WTC11 (cell line): Measurements from ENCODE around the gene WDR90. TPM values are rescaled to one million over a fixed set of nuclear protein-coding genes. Genes with fewer than 3 reads are reported as not detected.

Experiments
- CBFB ChIP-seq: sonication (generic); formaldehyde crosslinking; IDR thresholded peaks from 2 replicates; pipeline ENCODE4 v1.8.1; 2022; ENCODE audit warnings: mild to moderate bottlenecking, low read depth, missing genetic modification reagents
- CREB1 ChIP-seq: sonication (generic); formaldehyde crosslinking; IDR thresholded peaks from 2 replicates; pipeline ENCODE4 v1.8.0; 2023; ENCODE audit warnings: mild to moderate bottlenecking, missing genetic modification reagents
- ESRRA ChIP-seq: sonication (generic); formaldehyde crosslinking; IDR thresholded peaks from 2 replicates; pipeline ENCODE4 v1.8.1; 2022; ENCODE audit warnings: mild to moderate bottlenecking, missing genetic modification reagents, borderline replicate concordance
- ETV6 ChIP-seq: sonication (generic); formaldehyde crosslinking; IDR thresholded peaks from 2 replicates; pipeline ENCODE4 v1.8.1; 2022; ENCODE audit warnings: mild to moderate bottlenecking, missing genetic modification reagents
- FOXK1 ChIP-seq: sonication (generic); formaldehyde crosslinking; IDR thresholded peaks from 2 replicates; pipeline ENCODE4 v1.8.0; 2022; ENCODE audit warnings: mild to moderate bottlenecking, moderate library complexity, missing genetic modification reagents
- GRHL2 ChIP-seq: fragments of 250-450 bp; sonication (Bioruptor Pico); IDR thresholded peaks from 2 replicates; pipeline ENCODE4 v1.8.0; 2022; ENCODE audit warnings: mild to moderate bottlenecking, moderate library complexity; ENCODE audit not compliant: insufficient replicate concordance, severe bottlenecking
- NFYB ChIP-seq: sonication (generic); formaldehyde crosslinking; conservative IDR thresholded peaks from 2 replicates; pipeline ENCODE4 v1.8.0; 2022; ENCODE audit warnings: low read depth, missing genetic modification reagents
- NR2C2 ChIP-seq: sonication (generic); formaldehyde crosslinking; IDR thresholded peaks from 2 replicates; pipeline ENCODE4 v1.8.0; 2022; ENCODE audit warnings: mild to moderate bottlenecking, missing genetic modification reagents
- NR3C1 ChIP-seq: sonication (generic); formaldehyde crosslinking; conservative IDR thresholded peaks from 2 replicates; pipeline ENCODE4 v1.8.1; 2023; ENCODE audit warnings: low read depth, mild to moderate bottlenecking, missing genetic modification reagents
- TEAD1 ChIP-seq: sonication (generic); formaldehyde crosslinking; IDR thresholded peaks from 2 replicates; pipeline ENCODE4 v1.8.0; 2022; ENCODE audit warnings: mild to moderate bottlenecking, missing genetic modification reagents
- TP53 ChIP-seq: sonication (generic); formaldehyde crosslinking; IDR thresholded peaks from 2 replicates; pipeline ENCODE4 v1.8.1; 2023; ENCODE audit warnings: mild to moderate bottlenecking, missing genetic modification reagents
- ZNF232 ChIP-seq: sonication (generic); formaldehyde crosslinking; IDR thresholded peaks from 2 replicates; pipeline ENCODE4 v1.8.0; 2022; ENCODE audit warnings: mild to moderate bottlenecking, missing genetic modification reagents
- ZNF396 ChIP-seq: fragments of 250-450 bp; sonication (Bioruptor Pico); IDR thresholded peaks from 2 replicates; pipeline ENCODE4 v1.8.0; 2021; ENCODE audit warnings: mild to moderate bottlenecking, moderate library complexity, borderline replicate concordance
- total RNA-seq: library from RNA; stranded (reverse); gene quantifications from 3 replicates; pipeline ENCODE4 v1.2.3, GENCODE V29; 2021
- TF ChIP-seq, protein P1 (sequence below): sonication (generic); formaldehyde crosslinking; IDR thresholded peaks from 2 replicates; pipeline ENCODE4 v1.8.1; 2022; ENCODE audit warnings: low read depth, mild to moderate bottlenecking, moderate library complexity, missing genetic modification reagents, borderline replicate concordance
- TF ChIP-seq, protein P2 (sequence below): sonication (generic); formaldehyde crosslinking; IDR thresholded peaks from 2 replicates; pipeline ENCODE4 v1.8.0; 2022; ENCODE audit warnings: mild to moderate bottlenecking, missing genetic modification reagents
- TF ChIP-seq, protein P3 (sequence below): fragments of 250-450 bp; sonication (Bioruptor Pico); IDR thresholded peaks from 2 replicates; pipeline ENCODE4 v1.8.0; 2021; ENCODE audit warnings: mild to moderate bottlenecking
- TF ChIP-seq, protein P4 (sequence below): sonication (generic); formaldehyde crosslinking; IDR thresholded peaks from 2 replicates; pipeline ENCODE4 v1.8.0; 2022; ENCODE audit warnings: mild to moderate bottlenecking, missing genetic modification reagents
- TF ChIP-seq, protein P5 (sequence below): sonication (generic); formaldehyde crosslinking; IDR thresholded peaks from 2 replicates; pipeline ENCODE4 v1.8.0; 2022; ENCODE audit warnings: missing genetic modification reagents
- TF ChIP-seq, protein P6 (sequence below): sonication (generic); formaldehyde crosslinking; IDR thresholded peaks from 2 replicates; pipeline ENCODE4 v1.8.1; 2022; ENCODE audit warnings: mild to moderate bottlenecking, missing genetic modification reagents, moderate library complexity, borderline replicate concordance

The WDR90 gene
- total RNA-seq, 1 experiment from 2014 or later = 75.8 TPM

DNA sequence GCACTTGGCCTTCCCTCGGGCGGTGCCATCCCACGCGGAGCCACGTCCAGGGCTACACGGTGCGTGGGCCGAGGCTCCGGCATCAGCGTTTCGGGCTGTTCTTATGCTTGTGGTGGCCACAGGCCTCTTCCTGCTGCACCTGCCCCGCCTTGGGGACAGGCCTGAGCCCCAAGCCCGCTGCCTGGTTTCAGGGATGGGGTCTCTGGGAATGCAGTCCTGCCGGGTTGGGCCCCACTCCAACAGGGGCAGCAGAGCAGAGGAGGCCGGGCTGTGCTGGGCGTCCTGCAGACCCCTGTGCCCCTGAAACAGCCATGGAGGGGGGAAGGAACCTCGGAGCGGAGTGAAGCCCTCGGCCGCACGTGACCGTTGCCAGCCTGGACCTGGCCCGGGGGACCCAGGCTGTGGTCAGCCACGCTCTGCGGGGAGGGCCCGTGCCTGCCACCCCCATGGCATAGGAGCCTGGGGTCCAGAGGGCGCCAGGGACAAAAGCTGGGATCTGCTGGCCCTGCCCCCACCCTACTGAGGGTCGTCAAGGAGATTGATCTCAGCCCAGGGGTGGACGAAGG lies 18.8 kb upstream of the WDR90 start (continued):
- TF ChIP-seq TP53 (CRISPR knock-in tag) (no peak), ZNF396 (CRISPR knock-in tag) (no peak), CBFB (no peak), ESRRA (no peak), TEAD1 (CRISPR knock-in tag) (no peak), NR3C1 (CRISPR knock-in tag) (no peak), NFYB (CRISPR knock-in tag) (no peak), ETV6 (CRISPR knock-in tag) (no peak), GRHL2 (no peak), ZNF232 (CRISPR knock-in tag) (no peak), CREB1 (no peak), FOXK1 (CRISPR knock-in tag) (no peak), NR2C2 (CRISPR knock-in tag) (no peak)
- TF ChIP-seq, protein P1, sequence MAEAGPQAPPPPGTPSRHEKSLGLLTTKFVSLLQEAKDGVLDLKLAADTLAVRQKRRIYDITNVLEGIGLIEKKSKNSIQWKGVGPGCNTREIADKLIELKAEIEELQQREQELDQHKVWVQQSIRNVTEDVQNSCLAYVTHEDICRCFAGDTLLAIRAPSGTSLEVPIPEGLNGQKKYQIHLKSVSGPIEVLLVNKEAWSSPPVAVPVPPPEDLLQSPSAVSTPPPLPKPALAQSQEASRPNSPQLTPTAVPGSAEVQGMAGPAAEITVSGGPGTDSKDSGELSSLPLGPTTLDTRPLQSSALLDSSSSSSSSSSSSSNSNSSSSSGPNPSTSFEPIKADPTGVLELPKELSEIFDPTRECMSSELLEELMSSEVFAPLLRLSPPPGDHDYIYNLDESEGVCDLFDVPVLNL (CRISPR knock-in tag) = no peak
- TF ChIP-seq, protein P2, sequence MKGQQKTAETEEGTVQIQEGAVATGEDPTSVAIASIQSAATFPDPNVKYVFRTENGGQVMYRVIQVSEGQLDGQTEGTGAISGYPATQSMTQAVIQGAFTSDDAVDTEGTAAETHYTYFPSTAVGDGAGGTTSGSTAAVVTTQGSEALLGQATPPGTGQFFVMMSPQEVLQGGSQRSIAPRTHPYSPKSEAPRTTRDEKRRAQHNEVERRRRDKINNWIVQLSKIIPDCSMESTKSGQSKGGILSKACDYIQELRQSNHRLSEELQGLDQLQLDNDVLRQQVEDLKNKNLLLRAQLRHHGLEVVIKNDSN (CRISPR knock-in tag) = peak; percentile 86
- TF ChIP-seq, protein P3, sequence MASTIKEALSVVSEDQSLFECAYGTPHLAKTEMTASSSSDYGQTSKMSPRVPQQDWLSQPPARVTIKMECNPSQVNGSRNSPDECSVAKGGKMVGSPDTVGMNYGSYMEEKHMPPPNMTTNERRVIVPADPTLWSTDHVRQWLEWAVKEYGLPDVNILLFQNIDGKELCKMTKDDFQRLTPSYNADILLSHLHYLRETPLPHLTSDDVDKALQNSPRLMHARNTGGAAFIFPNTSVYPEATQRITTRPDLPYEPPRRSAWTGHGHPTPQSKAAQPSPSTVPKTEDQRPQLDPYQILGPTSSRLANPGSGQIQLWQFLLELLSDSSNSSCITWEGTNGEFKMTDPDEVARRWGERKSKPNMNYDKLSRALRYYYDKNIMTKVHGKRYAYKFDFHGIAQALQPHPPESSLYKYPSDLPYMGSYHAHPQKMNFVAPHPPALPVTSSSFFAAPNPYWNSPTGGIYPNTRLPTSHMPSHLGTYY (CRISPR knock-in tag) = no peak
- TF ChIP-seq, protein P4, sequence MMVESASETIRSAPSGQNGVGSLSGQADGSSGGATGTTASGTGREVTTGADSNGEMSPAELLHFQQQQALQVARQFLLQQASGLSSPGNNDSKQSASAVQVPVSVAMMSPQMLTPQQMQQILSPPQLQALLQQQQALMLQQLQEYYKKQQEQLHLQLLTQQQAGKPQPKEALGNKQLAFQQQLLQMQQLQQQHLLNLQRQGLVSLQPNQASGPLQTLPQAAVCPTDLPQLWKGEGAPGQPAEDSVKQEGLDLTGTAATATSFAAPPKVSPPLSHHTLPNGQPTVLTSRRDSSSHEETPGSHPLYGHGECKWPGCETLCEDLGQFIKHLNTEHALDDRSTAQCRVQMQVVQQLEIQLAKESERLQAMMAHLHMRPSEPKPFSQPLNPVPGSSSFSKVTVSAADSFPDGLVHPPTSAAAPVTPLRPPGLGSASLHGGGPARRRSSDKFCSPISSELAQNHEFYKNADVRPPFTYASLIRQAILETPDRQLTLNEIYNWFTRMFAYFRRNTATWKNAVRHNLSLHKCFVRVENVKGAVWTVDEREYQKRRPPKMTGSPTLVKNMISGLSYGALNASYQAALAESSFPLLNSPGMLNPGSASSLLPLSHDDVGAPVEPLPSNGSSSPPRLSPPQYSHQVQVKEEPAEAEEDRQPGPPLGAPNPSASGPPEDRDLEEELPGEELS = no peak
- TF ChIP-seq, protein P5, sequence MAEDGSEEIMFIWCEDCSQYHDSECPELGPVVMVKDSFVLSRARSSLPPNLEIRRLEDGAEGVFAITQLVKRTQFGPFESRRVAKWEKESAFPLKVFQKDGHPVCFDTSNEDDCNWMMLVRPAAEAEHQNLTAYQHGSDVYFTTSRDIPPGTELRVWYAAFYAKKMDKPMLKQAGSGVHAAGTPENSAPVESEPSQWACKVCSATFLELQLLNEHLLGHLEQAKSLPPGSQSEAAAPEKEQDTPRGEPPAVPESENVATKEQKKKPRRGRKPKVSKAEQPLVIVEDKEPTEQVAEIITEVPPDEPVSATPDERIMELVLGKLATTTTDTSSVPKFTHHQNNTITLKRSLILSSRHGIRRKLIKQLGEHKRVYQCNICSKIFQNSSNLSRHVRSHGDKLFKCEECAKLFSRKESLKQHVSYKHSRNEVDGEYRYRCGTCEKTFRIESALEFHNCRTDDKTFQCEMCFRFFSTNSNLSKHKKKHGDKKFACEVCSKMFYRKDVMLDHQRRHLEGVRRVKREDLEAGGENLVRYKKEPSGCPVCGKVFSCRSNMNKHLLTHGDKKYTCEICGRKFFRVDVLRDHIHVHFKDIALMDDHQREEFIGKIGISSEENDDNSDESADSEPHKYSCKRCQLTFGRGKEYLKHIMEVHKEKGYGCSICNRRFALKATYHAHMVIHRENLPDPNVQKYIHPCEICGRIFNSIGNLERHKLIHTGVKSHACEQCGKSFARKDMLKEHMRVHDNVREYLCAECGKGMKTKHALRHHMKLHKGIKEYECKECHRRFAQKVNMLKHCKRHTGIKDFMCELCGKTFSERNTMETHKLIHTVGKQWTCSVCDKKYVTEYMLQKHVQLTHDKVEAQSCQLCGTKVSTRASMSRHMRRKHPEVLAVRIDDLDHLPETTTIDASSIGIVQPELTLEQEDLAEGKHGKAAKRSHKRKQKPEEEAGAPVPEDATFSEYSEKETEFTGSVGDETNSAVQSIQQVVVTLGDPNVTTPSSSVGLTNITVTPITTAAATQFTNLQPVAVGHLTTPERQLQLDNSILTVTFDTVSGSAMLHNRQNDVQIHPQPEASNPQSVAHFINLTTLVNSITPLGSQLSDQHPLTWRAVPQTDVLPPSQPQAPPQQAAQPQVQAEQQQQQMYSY (CRISPR knock-in tag) = no peak
- TF ChIP-seq, protein P6, sequence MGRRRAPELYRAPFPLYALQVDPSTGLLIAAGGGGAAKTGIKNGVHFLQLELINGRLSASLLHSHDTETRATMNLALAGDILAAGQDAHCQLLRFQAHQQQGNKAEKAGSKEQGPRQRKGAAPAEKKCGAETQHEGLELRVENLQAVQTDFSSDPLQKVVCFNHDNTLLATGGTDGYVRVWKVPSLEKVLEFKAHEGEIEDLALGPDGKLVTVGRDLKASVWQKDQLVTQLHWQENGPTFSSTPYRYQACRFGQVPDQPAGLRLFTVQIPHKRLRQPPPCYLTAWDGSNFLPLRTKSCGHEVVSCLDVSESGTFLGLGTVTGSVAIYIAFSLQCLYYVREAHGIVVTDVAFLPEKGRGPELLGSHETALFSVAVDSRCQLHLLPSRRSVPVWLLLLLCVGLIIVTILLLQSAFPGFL (CRISPR knock-in tag) = no peak
- TF ChIP-seq, all 79 proteins: peak for 8
